B cell (primary cell): ENCODE results near the gene DAW1.

Experiments used
- EZH2 ChIP-seq: IDR thresholded peaks from 2 replicates; pipeline ENCODE4 v1.6.1; 2012; ENCODE audit warnings: borderline replicate concordance, low read depth, mild to moderate bottlenecking, moderate library complexity, low read length; ENCODE audit not compliant: insufficient read depth, poor library complexity, severe bottlenecking
- TF ChIP-seq, protein P1 (sequence below): fragments of 200-600 bp; IDR thresholded peaks from one replicate; pipeline ENCODE4 v1.8.0; 2022; ENCODE audit warnings: antibody characterized with exemption, mild to moderate bottlenecking

DNA sequence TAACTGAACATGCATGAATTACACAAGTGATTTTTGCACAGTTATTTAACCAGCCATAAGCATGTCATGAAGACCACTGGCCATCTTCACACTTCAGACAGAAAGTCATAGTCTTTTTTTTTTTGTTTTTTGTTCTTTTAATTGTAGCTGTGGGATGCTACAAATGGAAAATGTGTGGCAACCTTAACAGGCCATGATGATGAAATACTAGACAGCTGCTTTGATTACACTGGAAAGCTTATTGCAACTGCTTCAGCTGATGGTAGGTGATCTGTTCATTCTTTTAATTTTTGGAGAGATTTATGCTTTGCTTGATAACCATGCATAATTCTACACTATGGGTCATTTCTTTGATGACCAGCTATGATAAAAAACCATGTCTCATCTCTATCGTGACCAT lies 35.6 kb downstream of the DAW1 start:
- TF ChIP-seq EZH2 = no peak
- TF ChIP-seq, protein P1, sequence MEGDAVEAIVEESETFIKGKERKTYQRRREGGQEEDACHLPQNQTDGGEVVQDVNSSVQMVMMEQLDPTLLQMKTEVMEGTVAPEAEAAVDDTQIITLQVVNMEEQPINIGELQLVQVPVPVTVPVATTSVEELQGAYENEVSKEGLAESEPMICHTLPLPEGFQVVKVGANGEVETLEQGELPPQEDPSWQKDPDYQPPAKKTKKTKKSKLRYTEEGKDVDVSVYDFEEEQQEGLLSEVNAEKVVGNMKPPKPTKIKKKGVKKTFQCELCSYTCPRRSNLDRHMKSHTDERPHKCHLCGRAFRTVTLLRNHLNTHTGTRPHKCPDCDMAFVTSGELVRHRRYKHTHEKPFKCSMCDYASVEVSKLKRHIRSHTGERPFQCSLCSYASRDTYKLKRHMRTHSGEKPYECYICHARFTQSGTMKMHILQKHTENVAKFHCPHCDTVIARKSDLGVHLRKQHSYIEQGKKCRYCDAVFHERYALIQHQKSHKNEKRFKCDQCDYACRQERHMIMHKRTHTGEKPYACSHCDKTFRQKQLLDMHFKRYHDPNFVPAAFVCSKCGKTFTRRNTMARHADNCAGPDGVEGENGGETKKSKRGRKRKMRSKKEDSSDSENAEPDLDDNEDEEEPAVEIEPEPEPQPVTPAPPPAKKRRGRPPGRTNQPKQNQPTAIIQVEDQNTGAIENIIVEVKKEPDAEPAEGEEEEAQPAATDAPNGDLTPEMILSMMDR = no peak
